Mesenchymal stem cell (in vitro differentiated cells and primary cell): Measurements from ENCODE around the gene ZWINT.

ENCODE experiments used
- DNase-seq: peaks from one replicate; pipeline ENCODE4 v3.0.0-alpha.2; 2013
- H2AFZ ChIP-seq: one replicate; pipeline ENCODE4 v1.6.1; 2013; ENCODE audit warnings: low read depth, mild to moderate bottlenecking, control low read depth, inconsistent platforms, low read length, moderate library complexity
- H2AK5ac ChIP-seq: 2 replicates; pipeline ENCODE4 v1.6.1; 2013; ENCODE audit warnings: low read length, moderate library complexity, mild to moderate bottlenecking, inconsistent platforms; ENCODE audit not compliant: severe bottlenecking
- H2BK120ac ChIP-seq: one replicate; pipeline ENCODE4 v1.6.1; 2013; ENCODE audit warnings: low read depth, mild to moderate bottlenecking, inconsistent platforms, low read length, moderate library complexity
- H2BK12ac ChIP-seq, 2 experiments: one replicate each; pipeline ENCODE4 v1.6.1; 2013; ENCODE audit warnings: inconsistent platforms in 2 of 2, low read length in 2 of 2, mild to moderate bottlenecking in 2 of 2, moderate library complexity in 2 of 2, control low read depth in 1 of 2
- H2BK15ac ChIP-seq: one replicate; pipeline ENCODE4 v1.6.1; 2013; ENCODE audit warnings: mild to moderate bottlenecking, low read depth, inconsistent platforms; ENCODE audit not compliant: poor library complexity, severe bottlenecking
- H2BK5ac ChIP-seq: 2 replicates; pipeline ENCODE4 v1.6.1; 2013; ENCODE audit warnings: low read depth, mild to moderate bottlenecking, low read length, control low read depth, inconsistent platforms; ENCODE audit not compliant: poor library complexity, severe bottlenecking
- H3K14ac ChIP-seq, 2 experiments: one replicate each; pipeline ENCODE4 v1.6.1; 2013; ENCODE audit warnings: inconsistent platforms in 2 of 2, low read length in 2 of 2, control low read depth in 1 of 2, mild to moderate bottlenecking in 1 of 2, moderate library complexity in 1 of 2
- H3K18ac ChIP-seq, 2 experiments: one replicate each; pipeline ENCODE4 v1.6.1; 2013; ENCODE audit warnings: inconsistent platforms in 2 of 2, low read length in 2 of 2, control low read depth in 1 of 2, low read depth in 1 of 2, mild to moderate bottlenecking in 1 of 2
- H3K23ac ChIP-seq, 2 experiments: one replicate each; pipeline ENCODE4 v1.6.1; 2013; ENCODE audit warnings: inconsistent platforms in 2 of 2, low read length in 2 of 2, mild to moderate bottlenecking in 2 of 2, moderate library complexity in 2 of 2, control low read depth in 1 of 2
- H3K27ac ChIP-seq: 2 replicates; pipeline ENCODE4 v1.5.1; 2013; ENCODE audit warnings: mild to moderate bottlenecking, moderate library complexity, low read length, control low read depth, inconsistent platforms; ENCODE audit not compliant: poor library complexity, severe bottlenecking
- H3K27me3 ChIP-seq, 2 experiments: 2 replicates each; pipeline versions ENCODE4 v1.6.1 to v1.7.0; 2013; ENCODE audit warnings: low read length in 2 of 2, mild to moderate bottlenecking in 2 of 2, moderate library complexity in 2 of 2, control low read depth in 1 of 2, inconsistent platforms in 1 of 2; ENCODE audit not compliant: control insufficient read depth in 1 of 2, insufficient read depth in 1 of 2
- H3K36me3 ChIP-seq, 2 experiments: 2 replicates each; pipeline versions ENCODE4 v1.6.1 to v1.7.0; 2013; ENCODE audit warnings: low read length in 2 of 2, control low read depth in 1 of 2, inconsistent platforms in 1 of 2, low read depth in 1 of 2, mild to moderate bottlenecking in 1 of 2; ENCODE audit not compliant: insufficient read depth in 2 of 2, control insufficient read depth in 1 of 2
- H3K4ac ChIP-seq, 2 experiments: one replicate each; pipeline ENCODE4 v1.6.1; 2013; ENCODE audit warnings: inconsistent platforms in 2 of 2, low read length in 2 of 2, mild to moderate bottlenecking in 2 of 2, moderate library complexity in 2 of 2, control low read depth in 1 of 2, low read depth in 1 of 2
- H3K4me1 ChIP-seq: 2 replicates; pipeline ENCODE4 v1.6.1; 2013; ENCODE audit warnings: low read depth, low read length, control low read depth; ENCODE audit not compliant: control insufficient read depth, insufficient read depth
- H3K4me2 ChIP-seq: 2 replicates; pipeline ENCODE4 v1.6.1; 2013; ENCODE audit warnings: low read length, mild to moderate bottlenecking, inconsistent platforms; ENCODE audit not compliant: poor library complexity, severe bottlenecking
- H3K4me3 ChIP-seq, 2 experiments: 2 replicates each; pipeline versions ENCODE4 v1.5.1 to v1.7.0; 2013; ENCODE audit warnings: low read length in 2 of 2, mild to moderate bottlenecking in 2 of 2, control low read depth in 1 of 2, low read depth in 1 of 2; ENCODE audit not compliant: insufficient read depth in 1 of 2
- H3K79me1 ChIP-seq: replicated peaks from 2 replicates; pipeline ENCODE4 v1.6.1; 2013; ENCODE audit warnings: mild to moderate bottlenecking, control low read depth, low read length, inconsistent platforms; ENCODE audit not compliant: poor library complexity, severe bottlenecking
- H3K9ac ChIP-seq: 2 replicates; pipeline ENCODE4 v1.7.0; 2013; ENCODE audit warnings: mild to moderate bottlenecking, low read length, moderate library complexity
- H3K9me3 ChIP-seq: 2 replicates; pipeline ENCODE4 v1.7.0; 2013; ENCODE audit warnings: mild to moderate bottlenecking, low read length; ENCODE audit not compliant: control insufficient read depth
- H4K8ac ChIP-seq: one replicate; pipeline ENCODE4 v1.6.1; 2013; ENCODE audit warnings: inconsistent platforms, mild to moderate bottlenecking, low read length, moderate library complexity
- H4K91ac ChIP-seq: one replicate; pipeline ENCODE4 v1.6.1; 2013; ENCODE audit warnings: mild to moderate bottlenecking, low read length, inconsistent platforms

The ZWINT gene

GRCh38 chr10:56316603-56317002 lies 44.5 kb downstream of the ZWINT start:
- no peak overlapping the region for H2BK5ac ChIP-seq
- H3K79me1 ChIP-seq, result no peaks in the 10 kb centered on the region
- H3K14ac ChIP-seq, result no peak overlapping the region
- H3K23ac ChIP-seq, result no peak overlapping the region
- no peaks in the 10 kb centered on the region for H3K9me3 ChIP-seq
- no peak overlapping the region for H3K4me2 ChIP-seq
- H3K4ac ChIP-seq, result no peak overlapping the region
- no peak overlapping the region for H3K27ac ChIP-seq
- no peaks in the 10 kb centered on the region for H3K36me3 ChIP-seq
- H3K18ac ChIP-seq, result no peak overlapping the region
- no peak overlapping the region for H3K4me3 ChIP-seq
- no peak overlapping the region for H2AK5ac ChIP-seq
- no peaks in the 10 kb centered on the region for H3K27me3 ChIP-seq
- no peak overlapping the region for H2AFZ ChIP-seq
- H4K91ac ChIP-seq, result no peak overlapping the region
- H3K4me1 ChIP-seq, result no peaks in the 10 kb centered on the region
- H2BK15ac ChIP-seq, result no peak overlapping the region
- no peak for DNase-seq
- H2BK12ac ChIP-seq, result no peak overlapping the region
- H3K9ac ChIP-seq, result no peak overlapping the region
- no peak overlapping the region for H2BK120ac ChIP-seq
- H4K8ac ChIP-seq, result no peak overlapping the region
